GM12874 (cell line): Measurements from ENCODE around the gene PPP1R1B.

ENCODE experiments used
- CTCF ChIP-seq: IDR thresholded peaks from 2 replicates; pipeline ENCODE4 v1.5.1; 2011; ENCODE audit warnings: low read depth, mild to moderate bottlenecking, control low read depth, low read length, moderate library complexity; ENCODE audit not compliant: insufficient read depth

Gene PPP1R1B

GRCh38 chr17:39639043-39639442 is 12.3 kb downstream of the PPP1R1B start:
- no peak for TF ChIP-seq CTCF

GRCh38 chr17:39639566-39640458 is 13.1 kb downstream of the PPP1R1B start:
- TF ChIP-seq CTCF, result no peak

- TF ChIP-seq CTCF, result no peak
These were observed 13.9 kb downstream of the PPP1R1B start for GRCh38 chr17:39640591-39641031.

GRCh38 chr17:39641097-39641496 is 14.3 kb downstream of the PPP1R1B start:
- no peak for TF ChIP-seq CTCF

- TF ChIP-seq CTCF, result no peak
These were observed 15.1 kb downstream of the PPP1R1B start for GRCh38 chr17:39641883-39642282.

GRCh38 chr17:39642291-39643074 is 15.7 kb downstream of the PPP1R1B start:
- no peak for TF ChIP-seq CTCF

- TF ChIP-seq CTCF, result no peak
These were observed 16.5 kb downstream of the PPP1R1B start for GRCh38 chr17:39643271-39643670.
